DOHH2 (cell line): ENCODE measurements around the gene CCNYL1.
"Not testable (repeated sequence)": the region's sequence is repeated elsewhere in the genome, so short reads cannot be mapped to it uniquely, and the experiment has no call there.

Experiments used
- H3F3A ChIP-seq: fragments of 200-600 bp; sonication (generic), shearing (Covaris generic); 2 replicates; pipeline ENCODE4 v1.6.0; 2016; ENCODE audit warnings: antibody characterized with exemption, mild to moderate bottlenecking; ENCODE audit not compliant: control insufficient read depth, insufficient read depth
- H3K27ac ChIP-seq: fragments of 200-600 bp; sonication (generic); 2 replicates; pipeline ENCODE4 v1.5.1; 2014; ENCODE audit warnings: low read depth, mild to moderate bottlenecking, low read length, moderate library complexity
- H3K27me3 ChIP-seq: fragments of 200-600 bp; sonication (generic); 2 replicates; pipeline ENCODE4 v1.6.1; 2014; ENCODE audit warnings: mild to moderate bottlenecking, low read length, mixed read lengths; ENCODE audit not compliant: control insufficient read depth
- H3K36me3 ChIP-seq: fragments of 200-600 bp; sonication (generic); 2 replicates; pipeline ENCODE4 v1.6.1; 2014; ENCODE audit warnings: mild to moderate bottlenecking, low read length, moderate library complexity, mixed read lengths; ENCODE audit not compliant: control insufficient read depth
- H3K4me1 ChIP-seq: fragments of 200-600 bp; sonication (generic); 2 replicates; pipeline ENCODE4 v1.6.1; 2014; ENCODE audit warnings: mild to moderate bottlenecking, low read length, mixed read lengths; ENCODE audit not compliant: control insufficient read depth
- H3K4me2 ChIP-seq: fragments of 200-600 bp; sonication (generic); 2 replicates; pipeline ENCODE4 v1.6.0; 2014; ENCODE audit warnings: mild to moderate bottlenecking, low read length, moderate library complexity
- H3K4me3 ChIP-seq: fragments of 200-600 bp; sonication (generic); 2 replicates; pipeline ENCODE4 v1.5.1; 2014; ENCODE audit warnings: mild to moderate bottlenecking, low read length, mixed read lengths
- H3K79me2 ChIP-seq: fragments of 200-600 bp; sonication (generic); 2 replicates; pipeline ENCODE4 v1.6.1; 2014; ENCODE audit warnings: mild to moderate bottlenecking, low read length, mixed read lengths; ENCODE audit not compliant: control insufficient read depth
- H3K9me2 ChIP-seq: fragments of 200-600 bp; sonication (generic); replicated peaks from 2 replicates; pipeline ENCODE4 v1.6.1; 2014; ENCODE audit warnings: mild to moderate bottlenecking, low read length, mixed read lengths; ENCODE audit not compliant: control insufficient read depth
- H3K9me3 ChIP-seq: fragments of 200-600 bp; sonication (generic); 2 replicates; pipeline ENCODE4 v1.6.1; 2014; ENCODE audit warnings: antibody characterized with exemption, low read length, mixed read lengths; ENCODE audit not compliant: control insufficient read depth, insufficient read depth
- H4K20me1 ChIP-seq: fragments of 200-600 bp; sonication (generic); 2 replicates; pipeline ENCODE4 v1.6.0; 2014; ENCODE audit warnings: low read depth, mild to moderate bottlenecking, antibody characterized with exemption, low read length, moderate library complexity; ENCODE audit not compliant: control insufficient read depth, insufficient read depth
- CTCF ChIP-seq: fragments of 200-600 bp; sonication (generic); IDR thresholded peaks from one replicate; pipeline ENCODE4 v1.5.1; 2014; ENCODE audit warnings: antibody characterized with exemption, mild to moderate bottlenecking, low read depth, low read length; ENCODE audit not compliant: poor library complexity, severe bottlenecking
- EZH2phosphoT487 ChIP-seq: fragments of 200-600 bp; sonication (generic); IDR thresholded peaks from 2 replicates; pipeline ENCODE4 v1.6.1; 2017; ENCODE audit warnings: borderline replicate concordance, mild to moderate bottlenecking, antibody characterized with exemption, low read length, moderate library complexity, mixed read lengths

CCNYL1 gene

GRCh38 chr2:207758025-207758424 lies 46.6 kb downstream of the CCNYL1 start:
- TF ChIP-seq CTCF: no peak
- TF ChIP-seq EZH2phosphoT487: no peak
- Histone ChIP-seq H3K27ac (no peak overlapping the region), H3K4me3 (no peak overlapping the region), H4K20me1 (no peaks in the 10 kb centered on the region; the same call in 1 of the 2 replicates), H3K9me3 (no peaks in the 10 kb centered on the region), H3K4me1 (peaks cover 19% of the 10 kb centered on the region), H3K36me3 (no peaks in the 10 kb centered on the region), H3K4me2 (no peak overlapping the region), H3K27me3 (peaks cover 17% of the 10 kb centered on the region), H3K79me2 (no peaks in the 10 kb centered on the region), H3K9me2 (no peaks in the 10 kb centered on the region), H3F3A (peaks cover 4% of the 10 kb centered on the region; the same call in 1 of the 2 replicates)

- peaks cover 24% of the 10 kb centered on the region for H3K4me1 ChIP-seq
- H3K9me3 ChIP-seq: no peaks in the 10 kb centered on the region
- H3K36me3 ChIP-seq: no peaks in the 10 kb centered on the region
- H3K79me2 ChIP-seq: no peaks in the 10 kb centered on the region
- no peak overlapping the region for H3K4me3 ChIP-seq
- H3K27me3 ChIP-seq: peaks cover 30% of the 10 kb centered on the region
- no peak overlapping the region for H3K27ac ChIP-seq
- H3K9me2 ChIP-seq: no peaks in the 10 kb centered on the region
- H4K20me1 ChIP-seq: no peaks in the 10 kb centered on the region; the same call in 1 of the 2 replicates
- H3F3A ChIP-seq: peaks cover 4% of the 10 kb centered on the region; the same call in 1 of the 2 replicates
- no peak overlapping the region for H3K4me2 ChIP-seq
- TF ChIP-seq CTCF (no peak), EZH2phosphoT487 (no peak)
Observed at GRCh38 chr2:207759890-207760289, 48.5 kb downstream of the CCNYL1 start.

- Histone ChIP-seq H3K9me3 (no peaks in the 10 kb centered on the region), H3K4me1 (peaks cover 22% of the 10 kb centered on the region), H3K9me2 (no peaks in the 10 kb centered on the region), H3K27ac (no peak overlapping the region), H3F3A (peaks cover 4% of the 10 kb centered on the region; the same call in 1 of the 2 replicates), H3K27me3 (peaks cover 36% of the 10 kb centered on the region), H3K4me2 (no peak overlapping the region), H3K36me3 (no peaks in the 10 kb centered on the region), H4K20me1 (no peaks in the 10 kb centered on the region; the same call in 1 of the 2 replicates), H3K4me3 (no peak overlapping the region), H3K79me2 (no peaks in the 10 kb centered on the region)
- no peak for TF ChIP-seq EZH2phosphoT487
- TF ChIP-seq CTCF: no peak
Observed at GRCh38 chr2:207760453-207760852, 49.0 kb downstream of the CCNYL1 start.

GRCh38 chr2:207761426-207761825 lies 50.0 kb downstream of the CCNYL1 start:
- not testable (repeated sequence) for H4K20me1 ChIP-seq

More at GRCh38 chr2:207761426-207761825, 50.0 kb downstream of the CCNYL1 start:
- Histone ChIP-seq H3K4me1 (peaks cover 12% of the 10 kb centered on the region), H3K27me3 (peaks cover 43% of the 10 kb centered on the region)
- H3K4me3 ChIP-seq, H3K4me2 ChIP-seq, H3F3A ChIP-seq, H3K79me2 ChIP-seq, H3K9me3 ChIP-seq, H3K36me3 ChIP-seq, H3K27ac ChIP-seq, H3K9me2 ChIP-seq: not testable (repeated sequence)
